Umbilical cord (tissue), 2 donors: Measurements from ENCODE around the gene NLGN2. TPM values are rescaled to one million over a fixed set of nuclear protein-coding genes. Genes with fewer than 3 reads are reported as not detected.

ENCODE experiments used
- DNase-seq: peaks from one replicate; pipeline ENCODE4 v3.0.0-alpha.2; 2015; ENCODE audit warnings: low spot score
- total RNA-seq: library from RNA; depleted of rRNA; stranded (reverse); fragments of >200 nt; gene quantifications from one replicate; pipeline ENCODE4 v1.2.3, GENCODE V29; 2014; ENCODE audit warnings: low replicate concordance; ENCODE audit not compliant: insufficient read depth

NLGN2 gene
- total RNA-seq, 1 donor from 2014 or later = 4.8 TPM

DNA sequence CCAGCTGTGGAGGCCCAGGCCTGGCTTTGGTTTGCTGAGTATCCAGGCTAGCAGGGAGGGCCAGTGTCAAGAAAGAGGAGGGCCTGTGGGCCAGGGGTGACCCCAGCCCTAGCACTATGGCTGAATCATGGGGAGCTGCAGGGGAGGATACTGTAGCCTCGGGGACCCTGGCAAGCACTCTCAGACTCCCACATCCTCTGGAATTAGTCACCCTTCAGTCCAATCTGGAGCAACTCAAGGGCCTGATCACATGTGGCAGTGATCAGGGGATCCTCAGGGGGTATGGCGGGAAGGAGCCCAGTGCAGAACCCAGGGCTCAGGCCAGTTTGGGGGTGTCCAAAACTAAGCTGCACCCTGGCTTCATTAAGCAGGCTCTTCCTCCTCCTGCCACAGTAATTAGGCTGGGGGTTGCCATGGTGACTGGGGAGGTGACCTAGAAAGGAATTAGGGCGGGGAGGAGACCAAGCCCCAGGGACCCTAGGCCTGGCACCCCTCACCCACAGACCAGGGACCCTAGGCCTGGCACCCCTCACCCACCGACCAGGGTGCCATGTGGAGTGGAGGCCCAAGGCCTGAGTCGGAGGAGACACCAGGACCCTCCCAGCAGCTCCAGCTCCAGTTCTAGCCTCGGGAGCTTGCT is 5.8 kb downstream of the NLGN2 start:
- DNase-seq = no peak

DNA sequence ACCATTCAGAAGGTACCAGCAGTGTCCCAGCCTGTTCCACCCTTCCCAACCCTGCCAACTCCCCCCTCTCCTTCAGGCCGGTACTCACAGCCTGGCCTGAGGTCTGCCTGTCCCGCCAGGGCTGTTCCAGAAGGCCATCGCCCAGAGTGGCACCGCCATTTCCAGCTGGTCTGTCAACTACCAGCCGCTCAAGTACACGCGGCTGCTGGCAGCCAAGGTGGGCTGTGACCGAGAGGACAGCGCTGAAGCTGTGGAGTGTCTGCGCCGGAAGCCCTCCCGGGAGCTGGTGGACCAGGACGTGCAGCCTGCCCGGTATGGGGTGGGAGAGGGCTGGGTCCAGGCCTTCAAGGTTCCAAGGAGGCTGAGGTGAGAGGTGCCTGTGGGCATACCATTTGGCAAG is 7.2 kb downstream of the NLGN2 start:
- no peak for DNase-seq

DNA sequence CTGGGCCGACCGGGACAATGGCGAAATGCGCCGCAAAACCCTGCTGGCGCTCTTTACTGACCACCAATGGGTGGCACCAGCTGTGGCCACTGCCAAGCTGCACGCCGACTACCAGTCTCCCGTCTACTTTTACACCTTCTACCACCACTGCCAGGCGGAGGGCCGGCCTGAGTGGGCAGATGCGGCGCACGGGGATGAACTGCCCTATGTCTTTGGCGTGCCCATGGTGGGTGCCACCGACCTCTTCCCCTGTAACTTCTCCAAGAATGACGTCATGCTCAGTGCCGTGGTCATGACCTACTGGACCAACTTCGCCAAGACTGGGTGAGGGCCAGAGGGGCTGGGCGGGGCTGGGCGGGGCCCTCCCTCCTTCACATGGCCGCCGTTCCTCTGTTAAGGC is 8.1 kb downstream of the NLGN2 start:
- DNase-seq = no peak

DNA sequence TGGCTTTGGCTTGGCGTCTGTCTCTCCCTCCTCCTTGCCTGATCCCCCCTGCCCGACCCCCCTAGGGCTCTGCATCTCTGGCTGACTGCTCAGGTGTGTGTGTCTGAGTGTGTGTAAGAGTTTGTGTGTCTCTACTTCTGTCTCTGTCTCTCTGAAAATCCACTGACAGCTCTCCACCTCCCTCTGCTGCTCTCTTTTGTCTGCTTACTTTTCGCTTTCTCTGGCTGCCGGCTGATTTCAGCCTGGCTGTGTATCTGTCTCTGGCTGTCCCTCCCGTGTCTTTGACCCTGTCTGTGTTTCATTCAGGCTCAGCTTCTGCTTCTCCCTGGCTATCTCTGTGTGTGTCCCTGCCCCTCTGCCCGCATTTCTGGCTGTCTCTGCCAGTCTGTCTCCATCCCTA is 8.7 kb downstream of the NLGN2 start:
- DNase-seq = no peak

DNA sequence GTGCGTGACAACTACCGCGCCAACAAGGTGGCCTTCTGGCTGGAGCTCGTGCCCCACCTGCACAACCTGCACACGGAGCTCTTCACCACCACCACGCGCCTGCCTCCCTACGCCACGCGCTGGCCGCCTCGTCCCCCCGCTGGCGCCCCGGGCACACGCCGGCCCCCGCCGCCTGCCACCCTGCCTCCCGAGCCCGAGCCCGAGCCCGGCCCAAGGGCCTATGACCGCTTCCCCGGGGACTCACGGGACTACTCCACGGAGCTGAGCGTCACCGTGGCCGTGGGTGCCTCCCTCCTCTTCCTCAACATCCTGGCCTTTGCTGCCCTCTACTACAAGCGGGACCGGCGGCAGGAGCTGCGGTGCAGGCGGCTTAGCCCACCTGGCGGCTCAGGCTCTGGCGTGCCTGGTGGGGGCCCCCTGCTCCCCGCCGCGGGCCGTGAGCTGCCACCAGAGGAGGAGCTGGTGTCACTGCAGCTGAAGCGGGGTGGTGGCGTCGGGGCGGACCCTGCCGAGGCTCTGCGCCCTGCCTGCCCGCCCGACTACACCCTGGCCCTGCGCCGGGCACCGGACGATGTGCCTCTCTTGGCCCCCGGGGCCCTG is 9.5 kb downstream of the NLGN2 start:
- DNase-seq = no peak

DNA sequence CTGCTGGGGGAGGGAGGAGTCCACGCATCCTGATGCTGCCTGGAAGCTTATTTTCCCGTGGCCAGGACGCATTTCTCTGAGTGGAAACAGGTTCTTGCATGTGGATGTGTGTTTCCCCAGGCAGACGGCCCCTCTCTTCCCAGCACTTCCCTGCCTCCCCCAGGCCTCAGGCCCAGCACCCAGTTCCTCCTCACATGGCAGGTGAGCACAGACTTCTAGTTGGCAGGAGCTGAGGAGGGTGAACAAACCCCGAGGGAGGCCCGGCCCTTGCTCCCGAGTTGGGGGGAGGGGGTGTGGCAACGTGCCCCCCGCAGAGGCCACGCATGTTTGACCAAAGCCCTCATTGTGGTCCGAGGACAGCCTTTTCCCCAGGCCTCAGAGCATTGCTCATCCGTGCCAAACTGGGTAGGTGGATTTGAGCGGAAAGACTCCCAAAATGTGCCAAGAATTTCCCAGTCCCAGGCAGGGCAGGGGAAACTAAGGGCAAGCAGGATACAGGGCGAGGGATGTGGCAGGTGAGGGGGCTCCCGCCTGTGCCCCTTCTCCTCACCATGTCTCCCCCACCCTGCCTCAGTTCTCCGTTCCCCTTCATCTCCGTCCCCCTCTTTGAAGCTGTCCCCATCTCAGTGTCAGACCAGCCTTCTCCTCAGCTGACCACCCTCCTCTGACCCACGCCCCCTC is 11.0 kb downstream of the NLGN2 start:
- DNase-seq = no peak

DNA sequence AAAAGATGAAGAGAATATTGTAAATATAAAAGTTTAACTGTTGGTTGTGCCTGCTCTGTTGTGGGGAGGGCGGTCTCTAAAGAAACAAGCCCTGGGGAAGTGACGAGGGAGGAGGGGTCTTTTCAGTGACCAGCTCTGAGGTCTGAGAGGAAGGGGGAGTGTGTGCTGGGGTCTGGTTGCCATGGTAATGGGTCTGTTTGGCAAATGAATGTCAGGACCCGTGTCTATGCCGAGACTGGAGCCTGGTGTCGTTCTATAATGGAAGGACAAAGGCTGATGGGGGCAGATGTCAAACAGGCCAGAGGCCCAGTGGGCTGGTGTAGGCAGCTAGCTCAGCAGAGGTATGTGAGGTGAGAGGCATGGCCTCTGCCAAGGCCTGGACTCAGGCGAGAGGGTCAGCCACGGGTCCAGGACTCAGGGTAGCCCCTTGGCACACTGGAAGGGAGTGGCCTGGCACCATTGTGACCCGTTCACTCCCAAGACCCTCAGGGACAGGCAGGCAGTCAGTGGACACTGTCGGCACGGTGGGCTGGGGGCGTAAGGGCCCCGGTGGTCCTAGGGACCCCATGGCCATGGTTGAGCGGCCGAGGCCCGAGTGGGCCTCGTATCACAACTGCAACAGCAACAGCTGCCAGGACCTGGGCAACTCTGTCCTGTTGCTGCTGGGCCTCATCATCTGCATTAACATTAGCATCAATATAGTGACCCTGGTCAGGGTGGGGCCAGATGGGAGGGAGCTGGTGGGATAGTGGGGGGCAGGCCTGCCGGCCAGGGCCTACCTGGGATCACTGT is 12.4 kb downstream of the NLGN2 start, which contains the start of gene SPEM1:
Gene SPEM1 (plus strand): TSS at position 506 of the 792 bp plus-strand sequence. CDS start 61 bp downstream, at position 567.
- no peak for DNase-seq

DNA sequence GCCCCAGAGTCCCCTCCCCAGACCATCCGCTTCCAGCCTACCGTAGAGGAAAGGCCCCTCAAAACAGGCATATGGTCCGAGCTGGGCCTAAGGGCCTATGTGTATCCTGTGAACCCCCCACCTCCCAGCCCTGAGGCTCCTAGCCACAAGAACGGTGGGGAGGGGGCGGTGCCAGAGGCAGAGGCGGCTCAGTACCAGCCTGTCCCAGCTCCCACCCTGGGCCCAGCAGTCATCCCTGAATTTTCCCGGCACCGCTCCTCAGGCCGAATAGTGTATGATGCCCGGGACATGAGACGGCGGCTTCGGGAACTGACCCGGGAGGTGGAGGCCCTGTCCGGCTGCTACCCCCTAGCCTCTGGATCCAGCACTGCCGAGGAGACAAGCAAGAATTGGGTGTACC is 13.5 kb downstream of the NLGN2 start:
- no peak for DNase-seq

DNA sequence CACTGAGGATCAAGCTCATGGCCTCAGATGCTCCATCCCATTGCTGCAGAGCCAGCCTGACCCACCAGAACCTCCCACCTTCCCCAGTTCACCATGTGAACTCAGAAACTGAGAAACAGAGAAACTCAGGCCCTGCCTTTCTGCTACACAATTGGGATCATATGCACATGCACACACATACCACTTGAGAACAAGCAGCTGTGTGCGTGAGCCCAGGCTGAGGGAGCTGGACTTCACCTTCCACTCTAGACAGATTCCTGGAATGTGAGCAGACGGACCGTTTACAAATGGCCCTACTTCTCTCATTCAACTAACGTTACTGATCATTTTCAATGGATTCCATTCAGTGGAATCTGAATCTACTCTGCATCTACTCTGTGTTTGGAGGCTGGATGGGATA is 16.0 kb downstream of the NLGN2 start:
- no peak for DNase-seq

DNA sequence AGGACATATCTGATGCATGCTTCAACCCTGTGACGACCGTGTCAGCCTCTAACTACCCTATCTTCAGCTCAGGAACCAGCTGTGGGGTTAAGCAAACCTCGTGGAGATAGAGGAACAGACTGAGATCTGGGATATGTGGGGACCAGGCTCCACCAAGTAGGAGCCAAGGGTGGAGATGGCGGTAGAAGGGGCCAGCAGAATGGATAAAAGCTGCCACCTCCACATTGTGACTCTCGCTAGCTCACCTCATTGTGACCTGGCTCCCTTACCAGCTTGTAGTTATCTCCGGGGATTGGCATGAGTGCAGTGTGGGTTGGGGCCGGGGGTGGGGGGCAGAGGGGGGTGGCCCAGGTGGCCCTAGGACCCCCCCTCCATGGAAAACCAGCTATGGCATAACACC is 17.7 kb downstream of the NLGN2 start, which contains the start of gene SPEM2:
Gene SPEM2 (plus strand): TSS at position 301 of the 400 bp plus-strand sequence. CDS start 73 bp downstream, at position 374.
- no peak for DNase-seq

DNA sequence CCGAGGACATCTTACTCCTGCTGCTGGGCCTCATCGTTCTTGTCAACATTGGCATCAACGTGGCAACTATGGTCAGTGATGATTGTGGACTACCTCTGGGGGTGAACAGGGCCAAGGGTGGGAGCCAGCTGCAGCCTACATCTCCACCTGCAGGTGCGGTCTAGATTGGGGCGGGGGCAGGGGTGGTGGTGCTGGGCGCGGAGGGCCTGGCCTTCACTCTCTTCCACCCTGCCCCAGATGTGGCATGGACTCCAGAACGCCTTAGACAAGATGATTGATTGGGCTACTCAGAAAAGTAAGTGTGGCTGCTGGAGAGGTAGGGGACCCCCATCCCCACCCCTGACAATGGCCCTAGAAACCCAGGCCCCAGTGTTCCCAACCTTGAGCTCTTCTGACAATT is 18.1 kb downstream of the NLGN2 start:
- DNase-seq = no peak

DNA sequence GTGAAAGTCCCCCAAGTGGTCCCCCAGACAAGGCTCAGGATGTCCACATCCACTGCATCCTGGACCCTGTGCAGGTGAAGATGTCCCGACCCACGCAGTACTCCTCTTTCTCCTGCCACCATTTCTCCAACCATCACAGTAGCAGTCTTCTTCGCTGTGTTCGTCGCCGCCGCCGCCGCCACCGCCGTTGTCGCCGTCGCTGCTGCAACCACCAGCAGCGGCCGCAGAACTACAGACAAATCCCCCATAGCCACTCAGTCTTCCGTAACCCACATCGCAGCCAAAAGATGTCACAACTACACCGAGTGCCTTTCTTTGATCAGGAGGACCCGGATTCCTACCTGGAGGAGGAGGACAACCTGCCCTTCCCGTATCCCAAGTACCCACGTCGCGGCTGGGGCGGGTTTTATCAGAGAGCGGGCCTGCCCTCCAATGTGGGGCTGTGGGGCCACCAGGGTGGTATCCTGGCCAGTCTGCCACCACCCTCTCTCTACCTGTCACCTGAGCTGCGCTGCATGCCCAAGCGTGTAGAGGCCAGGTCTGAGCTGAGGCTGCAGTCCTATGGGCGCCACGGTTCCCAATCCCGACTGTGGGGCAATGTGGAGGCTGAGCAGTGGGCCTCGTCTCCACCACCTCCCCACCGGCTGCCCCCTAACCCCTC is 18.7 kb downstream of the NLGN2 start:
- DNase-seq = no peak

DNA sequence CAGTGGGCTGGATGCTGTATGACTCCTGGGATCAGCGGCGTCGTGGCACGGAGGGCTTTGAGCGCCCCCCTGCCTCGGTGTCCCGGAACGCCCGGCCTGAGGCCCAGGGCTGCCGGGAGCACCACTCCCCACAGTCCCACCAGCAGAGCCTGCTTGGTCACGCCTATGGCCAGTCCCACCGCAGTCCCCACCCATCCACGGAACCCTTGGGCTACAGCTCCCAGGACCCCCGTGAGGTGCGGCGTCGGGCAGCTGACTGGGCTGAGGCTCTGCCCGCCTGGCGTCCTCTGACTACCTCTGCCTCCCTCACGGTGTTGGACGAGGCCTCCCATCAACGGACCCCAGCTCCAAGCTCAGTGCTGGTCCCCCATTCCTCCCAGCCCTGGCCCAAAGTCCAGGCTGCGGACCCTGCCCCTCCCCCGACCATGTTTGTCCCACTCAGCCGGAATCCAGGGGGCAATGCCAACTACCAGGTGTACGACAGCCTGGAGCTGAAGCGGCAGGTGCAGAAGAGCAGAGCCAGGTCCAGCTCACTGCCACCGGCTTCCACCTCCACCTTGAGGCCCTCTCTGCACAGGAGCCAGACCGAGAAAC is 19.3 kb downstream of the NLGN2 start:
- no peak for DNase-seq

DNA sequence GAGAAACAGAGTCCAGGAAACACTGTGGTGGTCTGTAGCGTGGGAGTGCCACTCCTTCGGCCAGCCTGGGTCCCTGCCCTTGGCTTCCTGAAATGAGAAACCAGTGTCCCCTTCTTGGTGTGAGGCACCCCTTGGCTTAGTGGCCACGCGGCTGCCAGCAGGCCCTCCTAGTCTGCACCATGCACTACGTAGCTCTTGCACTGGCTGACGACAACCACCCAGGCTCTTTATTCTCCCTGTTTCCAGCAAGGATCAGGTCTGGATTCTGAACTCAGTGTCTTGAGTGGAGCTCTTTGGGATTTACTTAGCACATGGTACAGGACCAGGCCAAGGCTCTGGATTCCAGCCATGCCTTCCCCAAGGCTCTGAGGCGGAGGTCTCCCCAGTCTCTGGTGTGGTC is 19.9 kb downstream of the NLGN2 start:
- DNase-seq = no peak

DNA sequence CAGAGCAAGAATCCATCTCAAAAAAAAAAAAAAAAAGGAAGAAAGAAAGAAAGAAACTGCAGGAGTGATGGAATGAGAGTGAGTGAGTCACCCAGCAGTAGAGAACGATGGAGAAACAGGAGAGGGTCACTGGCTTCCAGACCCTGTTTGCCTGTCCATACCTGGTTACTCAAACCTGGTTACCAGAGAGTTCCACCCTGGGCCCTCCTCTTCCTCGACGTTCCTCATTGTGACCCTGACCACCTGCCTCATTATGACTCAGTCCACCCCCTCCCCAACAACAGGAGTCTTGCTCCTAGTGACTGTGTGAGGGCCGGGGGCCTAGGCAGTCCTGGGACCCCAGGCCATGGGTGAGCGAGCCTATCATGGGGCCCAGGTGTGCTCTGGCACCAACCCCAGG is 20.9 kb downstream of the NLGN2 start, which contains the start of gene SPEM3:
Gene SPEM3 (plus strand): TSS at position 301 of the 400 bp plus-strand sequence. CDS start 46 bp downstream, at position 347.
- no peak for DNase-seq

DNA sequence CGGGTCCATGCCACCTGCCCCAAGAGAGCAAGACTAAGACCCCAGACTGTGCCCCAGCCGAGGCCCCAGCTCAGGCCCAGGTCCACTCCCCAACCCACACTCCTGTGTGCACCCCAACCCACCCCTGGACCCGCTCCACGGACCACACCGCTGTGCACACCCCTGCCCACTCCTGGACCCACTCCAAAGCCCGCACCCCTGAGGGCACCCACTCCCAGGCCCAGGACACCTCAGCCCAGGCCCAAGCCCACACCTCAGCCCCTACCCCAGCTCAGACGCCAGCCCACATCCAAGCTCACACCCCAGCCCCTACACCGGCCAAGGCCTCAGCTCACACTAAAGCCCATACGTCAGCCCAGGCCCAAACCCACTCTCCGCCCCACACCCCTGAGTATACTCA is 22.1 kb downstream of the NLGN2 start:
- DNase-seq = no peak

DNA sequence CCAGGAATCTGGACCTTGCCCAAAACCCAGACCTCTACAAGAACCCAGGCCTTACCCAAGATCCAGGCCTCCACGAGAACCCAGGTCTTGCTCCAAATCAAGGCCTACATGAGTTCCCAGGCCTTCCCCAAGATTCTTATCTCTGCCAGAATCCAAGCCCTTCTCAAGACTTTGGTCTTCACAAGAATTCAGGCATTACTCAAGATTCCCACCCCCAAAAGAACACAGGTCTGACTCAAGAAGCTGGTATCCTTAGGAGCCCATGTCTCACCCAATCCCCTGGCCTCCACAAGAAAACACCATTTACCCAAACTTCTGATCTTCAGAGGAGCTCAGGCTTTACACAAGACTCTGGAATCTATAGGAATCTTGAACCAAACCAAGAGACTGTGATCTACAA is 23.6 kb downstream of the NLGN2 start:
- DNase-seq = no peak

DNA sequence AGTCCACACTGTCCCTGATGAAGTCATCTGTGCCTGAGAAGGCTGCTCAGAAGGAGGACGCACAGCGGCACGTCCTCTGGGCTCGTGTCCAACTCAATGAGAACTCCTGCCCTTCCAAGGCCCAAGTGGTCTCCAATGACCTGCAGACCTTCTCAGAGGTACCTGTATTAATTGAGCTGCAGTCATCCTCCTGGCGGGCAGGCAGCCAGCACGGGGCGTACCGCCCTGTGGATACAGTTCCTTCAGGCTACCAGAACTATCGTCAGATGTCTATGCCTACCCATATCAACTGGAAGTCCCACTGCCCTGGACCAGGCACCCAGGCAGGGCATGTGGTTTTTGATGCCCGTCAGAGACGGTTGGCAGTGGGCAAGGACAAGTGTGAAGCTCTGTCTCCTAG is 24.7 kb downstream of the NLGN2 start:
- DNase-seq = no peak

DNA sequence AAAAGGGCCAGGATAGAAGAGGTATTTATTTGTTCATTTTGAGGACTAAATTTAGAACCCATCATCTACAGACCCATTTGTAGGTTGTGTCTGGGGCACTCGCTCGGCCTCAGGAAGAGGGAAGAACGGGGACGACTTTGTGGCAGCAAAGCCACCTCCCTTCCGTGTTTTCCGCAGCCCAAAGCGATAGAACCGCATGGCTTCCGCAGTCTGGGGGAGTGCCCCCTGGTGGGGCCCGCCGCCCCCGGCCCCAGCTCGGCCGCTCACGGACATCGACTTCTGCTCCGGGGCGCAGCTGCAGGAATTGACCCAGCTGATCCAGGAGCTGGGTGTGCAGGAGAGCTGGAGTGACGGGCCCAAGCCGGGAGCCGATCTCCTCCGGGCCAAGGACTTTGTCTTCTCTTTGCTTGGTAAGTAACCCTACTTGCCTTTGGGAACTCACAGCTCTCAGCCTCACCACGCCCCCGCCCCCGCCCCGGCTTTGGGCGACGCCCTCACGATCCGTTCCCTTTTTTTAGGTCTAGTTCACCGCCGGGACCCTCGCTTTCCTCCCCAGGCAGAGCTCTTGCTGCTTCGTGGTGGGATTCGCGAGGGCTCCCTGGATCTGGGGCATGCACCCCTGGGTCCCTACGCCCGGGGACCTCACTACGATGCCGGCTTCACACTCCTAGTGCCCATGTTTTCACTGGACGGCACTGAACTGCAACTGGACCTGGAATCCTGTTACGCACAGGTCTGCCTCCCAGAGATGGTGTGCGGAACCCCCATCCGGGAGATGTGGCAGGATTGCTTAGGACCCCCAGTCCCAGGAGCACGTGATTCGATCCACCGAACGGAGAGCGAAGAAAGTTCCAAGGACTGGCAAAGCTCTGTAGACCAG is 28.3 kb downstream of the NLGN2 start:
- DNase-seq = no peak
